Retinal pigment epithelial cell (primary cell): Measurements from ENCODE around the gene TPBG.
A peak's percentile ranks its signal among the peaks of the same experiment; 100 is the strongest.

Experiments
- DNase-seq: peaks from one replicate; pipeline ENCODE4 v3.0.0-alpha.2; 2010; ENCODE audit warnings: low read depth
- H3K4me3 ChIP-seq: 2 replicates; pipeline ENCODE4 v1.5.1; 2011; ENCODE audit warnings: mild to moderate bottlenecking, low read length, control low read depth, moderate library complexity
- CTCF ChIP-seq: conservative IDR thresholded peaks from 2 replicates; pipeline ENCODE4 v1.5.1; 2011; ENCODE audit warnings: low read depth, low read length, control low read depth, inconsistent platforms

TPBG gene, protein sequence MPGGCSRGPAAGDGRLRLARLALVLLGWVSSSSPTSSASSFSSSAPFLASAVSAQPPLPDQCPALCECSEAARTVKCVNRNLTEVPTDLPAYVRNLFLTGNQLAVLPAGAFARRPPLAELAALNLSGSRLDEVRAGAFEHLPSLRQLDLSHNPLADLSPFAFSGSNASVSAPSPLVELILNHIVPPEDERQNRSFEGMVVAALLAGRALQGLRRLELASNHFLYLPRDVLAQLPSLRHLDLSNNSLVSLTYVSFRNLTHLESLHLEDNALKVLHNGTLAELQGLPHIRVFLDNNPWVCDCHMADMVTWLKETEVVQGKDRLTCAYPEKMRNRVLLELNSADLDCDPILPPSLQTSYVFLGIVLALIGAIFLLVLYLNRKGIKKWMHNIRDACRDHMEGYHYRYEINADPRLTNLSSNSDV

GRCh38 chr6:82363428-82364086 lies at the start of gene TPBG:
Gene TPBG (plus strand): TSS chr6:82363817. CDS start chr6:82364962, 1,145 bp downstream.
- DNase-seq: no peak
- TF ChIP-seq CTCF: peak; percentile 53
- peak within 1 kb of the TSS; percentile 69 for H3K4me3 ChIP-seq

DNA sequence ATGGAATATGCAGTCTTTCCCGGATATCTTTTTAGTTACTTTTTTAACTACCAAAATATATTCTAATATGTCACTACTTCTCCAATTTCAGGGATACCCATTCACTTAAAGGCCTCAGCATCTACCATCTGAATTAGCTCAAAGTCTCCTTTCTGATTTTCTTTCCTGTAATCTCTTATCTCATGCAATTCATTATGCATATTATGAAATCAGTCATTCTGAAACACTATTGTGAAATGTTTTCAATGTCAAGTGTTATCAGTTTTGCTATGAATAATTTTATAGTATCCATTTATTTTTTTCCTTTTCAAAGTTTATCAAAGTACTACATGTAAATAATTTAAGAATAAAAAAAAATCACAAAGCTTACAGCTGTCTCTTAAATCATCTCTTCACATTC lies 41.2 kb upstream of the TPBG start:
- no peak for TF ChIP-seq CTCF
- H3K4me3 ChIP-seq: no peak overlapping the region
- DNase-seq: no peak

DNA sequence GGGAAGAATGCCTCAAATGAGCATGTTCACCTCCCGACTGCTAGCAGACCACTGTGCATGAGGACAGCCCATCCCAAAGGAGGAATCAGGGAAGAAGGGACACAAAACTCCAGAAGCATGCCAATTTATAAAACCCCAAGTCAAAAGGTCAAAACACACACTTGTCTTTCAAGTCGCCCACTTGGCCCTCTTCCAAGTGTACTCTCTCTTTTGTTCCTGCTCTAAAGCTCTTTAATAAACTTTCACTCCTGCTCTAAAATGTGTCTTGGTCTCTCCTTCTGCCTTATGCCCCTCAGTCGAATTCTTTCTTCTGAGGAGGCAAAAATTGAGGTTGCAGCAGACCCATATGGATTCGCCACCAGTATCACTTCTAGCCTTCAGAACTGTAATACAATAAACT lies 33.9 kb upstream of the TPBG start:
- no peak for DNase-seq
- H3K4me3 ChIP-seq: no peak overlapping the region
- no peak for TF ChIP-seq CTCF

DNA sequence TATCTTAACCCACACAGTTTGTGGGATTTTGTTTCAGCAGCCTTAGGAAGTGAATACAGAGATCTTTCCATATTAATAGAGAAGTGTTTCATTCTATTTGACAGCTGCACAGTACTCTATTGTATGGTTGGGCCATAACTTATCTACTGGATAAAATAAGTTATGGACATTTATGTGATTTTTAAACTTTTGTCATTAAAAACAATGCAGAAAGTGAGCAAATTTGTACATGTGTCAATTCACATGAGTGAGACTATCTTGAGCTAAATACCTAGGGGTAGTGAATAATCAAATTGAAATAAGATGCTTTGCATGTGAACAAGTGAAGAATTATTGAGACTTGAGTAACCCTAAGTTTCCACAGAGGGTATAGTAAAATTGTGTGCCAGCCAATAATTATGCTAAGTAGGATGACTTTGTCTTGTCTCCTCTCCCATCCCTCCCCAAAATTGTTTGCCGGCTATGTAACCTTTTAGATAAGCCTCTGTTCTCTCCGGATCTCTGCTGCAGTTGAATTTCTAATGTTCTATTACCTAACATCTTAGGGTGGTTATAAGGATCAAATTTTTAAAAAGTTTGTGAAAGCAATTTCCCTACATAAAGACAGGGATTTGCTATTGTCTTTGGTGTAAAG lies 33.3 kb upstream of the TPBG start:
- TF ChIP-seq CTCF: no peak
- no peak overlapping the region for H3K4me3 ChIP-seq
- no peak for DNase-seq

- no peak overlapping the region for H3K4me3 ChIP-seq
- DNase-seq: peak; percentile 19
- TF ChIP-seq CTCF: no peak
Observed at GRCh38 chr6:82331031-82331773, 32.4 kb upstream of the TPBG start.

GRCh38 chr6:82333781-82334180 lies 29.8 kb upstream of the TPBG start:
- no peak for TF ChIP-seq CTCF
- DNase-seq: no peak
- no peak overlapping the region for H3K4me3 ChIP-seq
